Activated CD4-positive, alpha-beta T cell treated with anti-CD3 and anti-CD28 coated beads for 4 hours (primary cell): Measurements from ENCODE around the gene FOXP4.
A peak's percentile ranks its signal among the peaks of the same experiment; 100 is the strongest.

ENCODE experiments used
- DNase-seq, 2 donors: peaks; one replicate each; pipeline ENCODE4 v3.0.0-alpha.2; 2020

The FOXP4 gene

DNA sequence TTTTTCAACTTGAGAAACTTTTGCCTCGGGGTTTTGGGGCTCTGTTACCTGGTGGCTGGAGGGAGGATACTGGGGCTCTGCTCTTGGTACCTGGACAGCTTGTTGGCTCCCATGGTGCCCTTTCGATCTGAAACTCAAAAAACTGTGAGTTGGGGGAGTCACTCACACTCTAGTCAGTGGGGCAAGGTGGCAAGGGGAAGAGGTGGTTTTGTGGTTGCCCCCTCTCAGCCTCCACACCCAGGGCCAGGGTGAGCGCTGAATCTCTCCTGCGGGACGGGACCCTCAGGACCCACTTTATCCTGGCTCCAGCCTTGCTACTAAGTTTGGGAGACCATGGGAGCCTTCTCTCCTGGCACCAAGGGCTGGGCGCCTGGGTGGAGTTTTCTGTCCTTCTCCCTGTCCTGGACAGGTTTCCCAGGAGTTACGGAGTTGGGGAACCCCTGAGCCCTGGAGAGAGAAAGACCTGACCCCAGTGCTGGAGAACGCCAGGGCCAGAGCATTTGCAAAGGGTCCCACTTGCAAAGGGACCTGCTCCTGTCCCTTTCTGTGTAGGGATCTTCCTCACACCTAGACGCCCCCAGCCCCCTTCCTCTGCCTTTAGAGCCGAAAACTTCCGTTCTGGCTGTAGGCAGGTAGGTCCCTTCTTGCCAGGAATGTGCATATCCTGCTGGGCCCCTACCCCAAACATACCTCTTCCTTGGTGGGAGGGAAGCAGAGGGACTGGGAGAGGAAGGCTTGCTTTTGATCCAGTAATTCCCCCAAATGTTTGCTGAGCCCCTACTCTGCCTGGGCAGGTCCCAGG is 2.9 kb downstream of the FOXP4 start:
- no peak for DNase-seq

DNA sequence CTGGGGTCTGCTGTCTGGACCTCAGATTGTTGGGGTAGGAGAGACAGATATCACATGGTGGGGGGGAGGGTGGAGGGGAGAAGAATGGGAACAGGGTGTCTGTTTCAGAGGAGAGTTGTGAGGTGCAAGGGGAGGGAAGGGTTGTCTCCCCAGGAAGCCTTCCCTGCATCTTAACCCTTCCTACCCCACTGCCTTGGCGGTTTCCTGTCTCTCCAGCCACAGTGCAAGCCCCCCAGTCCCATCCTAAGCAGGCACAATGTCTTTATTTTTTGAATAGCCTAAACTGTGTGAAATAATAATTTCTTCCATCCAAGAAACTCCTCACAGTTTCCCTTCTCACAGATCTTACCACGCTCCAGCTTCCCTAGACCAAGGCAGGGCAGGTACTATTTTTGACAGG is 3.5 kb downstream of the FOXP4 start:
- no peak for DNase-seq

DNA sequence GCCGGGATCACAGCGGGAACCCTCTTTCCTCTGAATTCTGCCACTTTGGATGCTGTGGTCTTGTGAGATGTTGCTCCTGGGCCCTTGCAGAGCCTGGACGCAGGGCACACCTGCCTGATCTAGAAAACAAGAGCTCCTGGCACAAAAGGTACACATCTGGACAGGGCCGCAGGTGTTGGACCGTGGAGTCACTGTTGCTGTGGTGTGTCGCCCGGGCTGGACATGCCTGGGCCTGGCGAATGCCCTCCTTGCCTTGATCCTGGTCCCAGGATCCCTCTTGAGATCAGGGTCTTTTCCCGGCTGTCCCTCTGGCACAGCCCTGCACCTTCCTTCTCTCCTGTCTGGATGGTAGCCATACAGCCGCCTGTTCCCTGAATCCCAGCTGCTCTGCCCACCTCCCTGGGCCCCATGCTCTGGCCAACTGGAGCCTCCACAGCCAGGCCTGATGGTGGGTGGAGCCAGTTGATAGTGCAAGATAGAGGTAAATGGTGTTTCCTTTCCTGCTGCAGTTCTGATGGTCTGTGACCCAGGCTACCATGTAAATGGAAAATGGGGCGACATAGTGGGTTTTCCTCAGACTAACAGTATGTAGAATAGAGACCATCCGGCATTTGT is 5.0 kb downstream of the FOXP4 start:
- DNase-seq, result no peak

DNA sequence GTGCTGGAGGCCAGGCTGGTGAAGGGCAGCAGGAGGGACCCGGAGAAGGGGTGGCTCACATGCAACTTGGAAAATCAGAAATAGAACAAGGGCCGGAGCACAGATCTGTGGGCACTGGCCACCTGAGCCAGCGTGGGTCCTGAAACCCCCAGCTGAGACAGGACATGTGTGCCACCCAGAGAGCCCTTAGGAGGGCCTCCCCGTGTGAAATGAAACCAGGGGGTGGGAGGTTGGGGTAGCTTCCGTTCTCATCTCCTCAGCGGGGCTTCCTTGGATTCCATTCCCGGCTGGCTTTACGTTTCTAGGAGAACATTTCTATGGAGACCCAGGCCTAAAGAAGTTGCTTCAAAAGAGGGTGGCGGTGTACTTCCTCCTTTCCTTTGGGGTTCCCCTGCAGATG is 5.7 kb downstream of the FOXP4 start:
- DNase-seq, result no peak

DNA sequence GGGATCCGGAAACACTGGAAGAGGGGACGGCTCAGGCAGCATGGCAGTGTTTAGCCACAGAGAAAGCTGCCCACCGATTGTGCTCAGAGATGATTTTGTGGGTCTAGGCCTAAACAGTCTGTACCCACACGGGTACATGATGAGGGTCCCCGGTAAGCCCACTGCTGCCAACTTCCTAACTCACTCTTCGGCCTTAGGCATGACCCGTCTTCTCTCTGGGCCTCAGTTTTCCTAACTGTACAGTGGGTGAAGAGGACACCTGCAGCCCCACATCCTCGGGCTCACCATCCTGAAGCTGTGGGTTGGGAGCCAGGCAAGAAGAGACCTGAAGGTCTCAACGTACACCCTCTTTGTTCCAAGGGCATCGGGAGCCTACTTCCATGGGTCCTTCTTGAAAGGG is 6.5 kb downstream of the FOXP4 start:
- DNase-seq, result no peak

DNA sequence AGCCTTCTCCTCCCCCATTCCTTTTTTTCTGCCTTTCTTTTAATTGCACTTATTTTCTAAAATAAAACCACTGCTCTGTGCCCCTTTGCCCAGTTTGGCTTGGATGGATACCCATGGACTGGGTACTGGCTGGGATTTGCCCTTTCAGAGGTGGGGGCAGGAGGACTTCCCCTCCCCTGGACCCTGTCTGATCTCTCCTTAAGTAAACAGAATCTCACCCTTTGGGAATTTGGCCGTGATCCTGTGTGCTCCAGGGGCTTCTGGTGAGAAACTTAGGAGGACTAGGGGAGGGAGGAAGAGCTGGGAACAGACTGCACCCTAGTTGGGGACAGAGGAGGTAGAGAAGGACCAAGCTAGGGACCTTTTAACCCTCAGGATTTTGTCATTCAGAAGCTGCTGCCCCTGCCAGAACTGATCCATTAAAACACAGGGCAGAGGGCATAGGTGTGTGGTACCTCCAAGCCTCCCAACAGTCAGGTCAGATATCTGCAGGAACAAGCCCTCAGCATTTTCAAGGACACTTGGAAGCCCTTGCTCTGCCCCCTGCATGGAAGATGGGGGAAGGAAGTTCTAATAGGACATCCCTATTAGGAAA is 7.3 kb downstream of the FOXP4 start:
- DNase-seq, result no peak

DNA sequence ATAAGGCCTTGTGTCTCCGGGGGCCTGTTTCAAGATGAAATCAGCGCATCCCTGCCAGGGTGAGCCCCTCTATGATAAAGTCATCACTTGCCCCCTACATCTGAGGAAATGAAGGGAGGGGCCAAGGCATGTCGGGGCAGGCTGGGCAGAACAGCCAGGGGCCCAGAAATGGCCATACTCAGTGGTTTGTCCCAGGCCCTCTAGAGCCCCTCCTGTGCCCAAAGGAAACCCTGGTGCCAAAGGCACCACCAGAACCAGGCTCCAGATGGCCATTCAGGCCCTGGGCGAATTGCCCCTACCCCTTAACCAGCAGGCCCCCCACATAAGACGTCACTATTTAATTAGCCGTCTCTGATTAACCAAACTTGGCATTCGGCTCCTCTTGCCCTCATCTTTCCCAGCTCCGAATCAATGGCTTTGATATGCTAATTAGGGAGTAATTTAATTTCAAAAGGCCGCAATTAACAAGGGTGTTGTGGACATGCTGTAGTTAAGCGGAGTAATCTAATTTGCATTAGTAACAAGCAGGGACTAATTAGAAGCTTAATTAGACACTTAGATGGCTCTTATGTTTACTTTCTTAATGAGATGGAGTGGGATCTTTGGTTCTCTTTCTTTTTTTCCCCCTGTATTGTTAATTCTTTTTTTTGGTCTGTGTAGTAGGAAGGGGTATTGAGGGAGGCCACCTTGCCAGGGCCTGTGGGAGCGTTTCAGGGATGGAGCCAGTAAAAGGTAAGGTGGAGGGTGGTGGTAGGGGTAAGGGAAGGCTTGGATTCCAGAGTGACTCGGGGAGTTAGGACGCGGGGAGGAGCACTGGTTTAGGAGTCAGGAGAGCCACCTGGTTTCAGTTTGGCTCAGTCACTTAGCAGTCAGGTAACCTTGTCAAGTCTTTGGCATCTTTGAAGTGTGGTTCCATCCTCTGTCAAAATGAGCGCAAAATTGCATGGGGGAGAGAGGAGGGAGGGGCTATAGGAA is 9.4 kb downstream of the FOXP4 start:
- DNase-seq, result no peak

DNA sequence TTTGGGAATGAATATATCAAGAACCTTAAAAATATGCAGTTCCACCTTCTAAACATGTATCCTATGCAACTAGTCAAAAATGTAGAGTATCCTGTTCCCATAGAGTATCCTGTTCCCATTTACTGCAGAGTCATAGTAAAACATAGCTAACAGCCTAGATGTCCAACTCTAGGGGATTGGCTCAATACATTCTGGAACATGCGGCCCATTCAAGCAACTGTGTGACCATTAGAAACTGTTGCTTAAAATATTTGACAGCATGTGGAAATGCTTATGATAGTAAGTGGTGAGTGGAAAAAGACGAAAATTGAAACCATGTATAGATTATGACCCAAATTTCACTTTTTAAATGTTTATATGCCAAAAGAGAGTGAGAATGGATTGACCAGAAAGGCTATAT is 11.2 kb downstream of the FOXP4 start:
- no peak for DNase-seq

DNA sequence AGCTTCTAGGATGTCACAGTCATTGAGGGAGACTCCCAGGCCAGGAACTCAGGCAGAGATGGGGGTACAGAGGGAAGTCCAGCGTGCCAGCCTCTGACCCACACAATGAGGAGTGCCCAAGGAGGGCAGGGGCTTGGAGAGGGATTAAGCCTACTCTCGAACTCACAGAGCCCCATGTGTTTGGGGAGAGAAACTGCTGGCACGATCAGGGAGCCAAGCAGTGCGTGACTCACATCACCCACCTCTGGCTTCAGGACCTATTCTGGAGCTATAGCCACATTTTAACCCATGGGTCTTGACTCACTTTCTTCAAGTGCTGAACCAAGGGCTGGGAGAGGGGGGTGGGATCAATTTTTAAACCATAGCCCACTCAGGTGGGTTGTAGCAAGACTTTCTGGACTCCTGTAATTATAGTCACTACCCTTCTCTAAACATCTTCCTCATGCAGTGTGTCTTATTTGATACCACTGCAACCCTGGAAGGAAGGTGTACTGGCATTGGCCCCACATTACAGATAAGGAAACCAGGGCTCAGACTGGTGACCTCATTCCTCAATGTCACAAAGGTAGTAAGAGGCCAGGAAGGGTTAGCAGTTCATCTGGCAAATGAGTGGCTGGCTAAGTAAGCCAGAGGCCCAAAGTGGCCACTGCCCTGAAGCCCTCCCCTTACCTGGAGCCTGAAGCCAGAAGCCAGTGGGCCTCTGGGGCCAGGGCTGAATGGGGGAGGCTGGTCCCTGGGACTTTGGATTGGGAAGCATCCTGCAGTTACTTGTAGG is 12.0 kb downstream of the FOXP4 start:
- DNase-seq, result no peak

DNA sequence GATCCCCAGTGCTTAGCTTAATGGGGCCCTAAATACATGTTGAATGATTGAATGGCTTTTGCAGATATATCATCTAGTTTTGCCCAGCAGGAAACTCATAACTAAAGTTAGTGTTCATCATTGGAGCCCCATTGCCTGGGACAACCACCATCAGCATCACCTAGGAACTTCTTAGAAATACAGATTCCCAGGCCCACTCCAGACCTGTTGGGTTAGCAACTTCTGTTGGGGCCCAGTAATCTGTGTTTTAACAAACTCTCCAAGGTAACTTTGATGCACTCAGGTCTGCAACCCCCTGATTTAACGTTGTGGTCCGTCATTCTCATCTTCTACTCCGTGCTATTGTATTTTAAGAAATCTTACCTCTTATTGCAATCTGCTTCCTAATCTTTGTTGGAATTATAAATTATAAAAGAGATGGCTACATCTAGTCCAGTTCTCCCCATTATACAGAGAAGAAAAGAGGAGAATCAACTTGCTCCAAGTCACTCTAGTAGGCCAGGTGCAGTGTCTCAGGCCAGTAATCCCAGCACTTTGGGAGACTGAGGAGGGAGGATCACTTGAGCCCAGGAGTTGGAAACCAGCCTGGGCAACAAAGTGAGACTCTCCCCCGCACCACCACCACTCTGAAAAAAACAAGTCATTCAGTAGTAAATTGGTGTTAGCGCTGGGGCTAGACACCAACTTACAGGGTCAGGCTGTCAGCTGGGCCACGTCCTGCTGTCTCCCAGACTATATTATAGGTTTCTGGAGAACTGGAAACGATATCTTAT is 13.7 kb downstream of the FOXP4 start:
- DNase-seq, result no peak

DNA sequence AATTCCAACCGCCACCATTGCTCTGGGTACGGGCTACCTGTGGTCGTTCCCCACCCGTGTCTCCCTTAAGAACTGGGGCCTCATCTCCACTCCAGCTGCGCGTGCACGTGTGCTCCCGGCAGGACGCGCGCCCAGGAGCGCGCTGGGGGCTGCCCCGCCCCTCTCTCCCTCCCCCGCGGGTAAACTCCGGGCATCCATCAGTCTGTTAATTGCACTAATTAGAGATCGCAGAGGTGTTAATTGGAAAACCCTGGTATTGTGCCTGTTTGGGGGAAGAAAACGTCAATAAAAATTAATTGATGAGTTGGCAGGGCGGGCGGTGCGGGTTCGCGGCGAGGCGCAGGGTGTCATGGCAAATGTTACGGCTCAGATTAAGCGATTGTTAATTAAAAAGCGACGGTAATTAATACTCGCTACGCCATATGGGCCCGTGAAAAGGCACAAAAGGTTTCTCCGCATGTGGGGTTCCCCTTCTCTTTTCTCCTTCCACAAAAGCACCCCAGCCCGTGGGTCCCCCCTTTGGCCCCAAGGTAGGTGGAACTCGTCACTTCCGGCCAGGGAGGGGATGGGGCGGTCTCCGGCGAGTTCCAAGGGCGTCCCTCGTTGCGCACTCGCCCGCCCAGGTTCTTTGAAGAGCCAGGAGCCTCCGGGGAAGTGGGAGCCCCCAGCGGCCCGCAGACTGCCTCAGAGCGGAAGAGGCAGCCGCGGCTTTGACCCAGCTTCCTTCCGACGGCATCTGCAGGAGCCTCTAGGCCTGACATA is 14.4 kb downstream of the FOXP4 start:
- peak; percentile 75 to 77 for DNase-seq

DNA sequence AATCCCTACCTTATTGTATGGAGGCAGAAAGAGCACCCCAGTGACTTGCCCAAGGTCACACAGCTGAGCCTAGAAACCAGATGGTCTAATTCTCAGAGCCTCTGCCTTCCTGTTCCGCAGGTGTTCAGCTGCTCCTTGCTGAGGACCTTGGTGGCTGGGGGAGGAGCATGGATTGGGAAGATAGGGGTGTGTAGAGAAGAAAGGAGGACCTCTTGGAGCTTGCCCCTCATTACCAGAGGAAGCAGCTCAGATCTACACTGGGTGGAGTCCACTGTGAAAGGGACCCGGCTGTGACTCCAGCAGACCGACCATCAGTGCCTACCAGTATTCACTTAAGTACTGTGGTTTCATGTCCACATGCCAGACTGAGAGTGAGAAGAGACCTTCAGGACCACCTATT is 15.2 kb downstream of the FOXP4 start:
- no peak for DNase-seq

DNA sequence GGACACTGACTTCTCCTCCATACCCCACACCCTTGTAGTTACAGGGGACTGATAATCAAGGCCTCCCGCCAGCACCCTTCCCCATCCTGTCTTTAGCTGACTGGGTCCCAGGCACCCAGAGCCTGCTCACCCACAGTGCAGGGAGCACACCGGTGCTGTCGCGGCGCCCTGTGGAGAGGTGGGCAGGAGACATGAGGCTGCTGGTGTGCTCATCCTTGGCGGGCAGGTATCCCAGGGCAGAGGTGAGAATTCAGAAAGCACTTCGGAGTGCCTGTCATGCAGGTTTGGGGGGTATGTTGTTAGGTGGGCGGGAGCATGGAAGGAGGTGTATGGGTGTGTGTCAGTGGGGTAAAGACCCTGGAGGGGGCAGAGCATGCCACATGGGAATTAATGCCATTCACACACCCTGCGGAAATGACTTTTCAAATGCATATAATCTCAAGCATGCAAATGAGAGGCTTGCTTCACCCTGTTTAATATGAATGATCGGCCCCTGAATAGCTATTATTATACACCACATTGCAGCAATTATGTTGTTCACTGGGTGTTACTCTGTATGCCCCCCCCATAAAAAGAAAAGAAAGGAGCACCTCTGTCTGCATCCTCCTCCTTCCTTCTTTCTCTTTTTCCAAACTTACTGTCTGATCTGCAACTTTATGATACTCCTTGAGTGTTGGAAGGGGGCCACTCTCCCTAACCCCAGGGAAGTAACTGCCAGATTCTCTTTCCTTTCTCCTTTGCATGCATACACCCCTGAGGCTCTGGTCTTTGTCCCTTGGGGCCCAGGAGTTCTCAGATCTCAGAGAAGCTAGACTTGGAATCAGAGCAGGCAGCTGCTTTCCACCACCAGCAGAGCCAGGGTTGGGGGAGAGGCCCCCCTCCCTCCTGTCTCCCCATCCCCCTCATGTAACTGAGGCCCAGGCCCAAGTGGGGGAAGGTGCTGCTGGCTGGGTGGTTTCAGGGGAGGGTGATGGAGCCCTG is 16.0 kb downstream of the FOXP4 start:
- DNase-seq, result no peak

DNA sequence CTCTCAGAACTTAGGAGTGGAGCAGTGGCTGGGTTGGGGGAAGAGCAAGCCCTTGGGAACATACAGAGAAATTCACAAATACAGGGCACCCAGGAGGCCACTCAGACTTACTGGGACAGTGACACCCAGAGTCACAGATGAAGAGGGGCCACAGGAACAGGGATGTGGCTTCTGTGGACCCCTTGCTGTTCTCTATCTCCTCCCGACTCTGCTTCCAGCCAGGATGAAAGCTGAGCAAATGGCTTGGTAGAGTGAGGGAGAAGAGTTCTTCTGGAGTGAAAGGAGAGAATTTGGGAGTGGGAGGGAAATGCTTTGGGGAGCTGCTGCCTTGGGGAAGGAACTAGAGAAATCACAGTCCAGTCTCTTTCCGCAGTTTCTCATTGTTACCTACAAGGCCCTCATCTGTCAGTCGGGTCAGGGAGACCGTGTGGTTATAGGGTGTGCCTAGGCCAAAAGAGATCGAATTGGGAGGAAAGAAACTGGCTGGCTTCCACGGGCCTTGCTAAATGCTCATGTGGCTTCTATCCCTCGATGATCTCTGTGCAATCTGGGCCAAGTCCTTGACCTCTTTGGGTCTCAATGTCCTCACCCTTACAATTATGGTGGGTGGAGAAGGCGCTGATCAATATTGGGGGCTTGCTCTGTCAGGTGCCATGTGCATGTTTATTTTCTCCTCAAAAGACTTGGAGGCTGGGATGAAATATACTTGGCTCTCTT is 17.0 kb downstream of the FOXP4 start:
- no peak for DNase-seq

DNA sequence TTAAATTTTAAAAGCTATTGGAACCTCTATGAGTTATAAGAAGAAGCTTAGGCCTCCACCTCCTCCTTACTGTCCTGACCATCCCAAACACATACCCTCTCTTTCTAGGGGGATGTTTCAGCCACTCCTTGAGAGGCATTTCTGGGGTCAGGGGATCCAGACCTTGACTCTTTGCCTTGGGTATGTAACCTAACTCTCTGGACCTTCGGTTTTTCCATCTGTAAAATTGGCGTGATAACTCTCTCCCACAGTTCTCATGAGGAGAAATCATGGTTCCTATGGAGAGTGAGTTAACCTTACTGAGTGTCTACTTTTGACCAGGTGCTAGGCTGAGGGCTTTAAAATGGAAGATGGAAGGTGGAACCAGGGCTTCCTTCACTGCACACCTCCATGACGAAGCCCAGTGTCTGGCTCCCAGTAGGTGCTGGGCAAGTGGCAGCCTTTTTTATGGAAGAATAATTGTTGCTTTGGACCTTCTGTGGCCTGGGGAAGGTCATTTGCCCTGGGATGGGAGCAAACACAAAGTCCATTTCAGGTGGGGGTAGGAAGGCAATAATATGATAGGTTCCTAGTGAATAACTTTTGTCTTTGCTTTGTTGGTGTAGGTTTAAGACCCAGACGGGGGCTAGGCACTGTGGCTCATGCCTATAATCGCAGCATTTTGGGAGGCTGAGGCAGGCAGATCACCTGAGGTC is 18.4 kb downstream of the FOXP4 start:
- DNase-seq, result no peak

DNA sequence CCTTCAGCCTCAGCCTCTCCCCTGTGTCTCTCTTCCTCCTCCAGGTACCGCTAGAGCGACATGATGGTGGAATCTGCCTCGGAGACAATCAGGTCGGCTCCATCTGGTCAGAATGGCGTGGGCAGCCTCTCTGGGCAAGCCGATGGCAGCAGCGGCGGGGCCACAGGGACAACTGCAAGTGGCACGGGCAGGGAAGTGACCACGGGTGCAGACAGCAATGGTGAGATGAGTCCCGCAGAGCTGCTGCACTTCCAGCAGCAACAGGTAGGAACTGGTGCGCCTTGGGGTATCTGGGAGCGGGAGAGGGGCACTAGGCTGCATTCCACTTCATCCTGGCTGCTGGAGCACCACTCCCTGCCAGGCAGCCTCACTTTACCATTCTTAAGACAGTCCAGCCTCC is 19.5 kb downstream of the FOXP4 start:
- no peak for DNase-seq

DNA sequence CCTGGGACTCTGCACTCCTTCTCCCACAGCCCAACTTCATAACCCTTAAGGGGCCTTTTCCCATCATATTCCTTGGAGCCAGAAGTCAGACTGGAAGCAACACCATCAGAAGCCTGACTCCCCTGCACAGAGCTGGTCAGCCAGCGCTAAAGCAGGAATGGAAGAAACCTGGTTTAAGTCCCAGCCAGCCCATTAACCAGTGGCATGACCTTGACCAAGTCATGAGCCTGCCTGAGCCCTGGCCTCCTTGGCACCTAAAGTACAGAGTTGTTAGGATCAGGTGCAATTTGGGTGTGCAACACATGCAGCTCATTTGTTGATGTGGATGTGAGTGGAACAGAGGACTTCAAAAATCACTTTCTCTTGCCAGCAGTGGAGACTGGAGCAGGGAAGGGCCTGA is 20.8 kb downstream of the FOXP4 start:
- DNase-seq, result no peak

DNA sequence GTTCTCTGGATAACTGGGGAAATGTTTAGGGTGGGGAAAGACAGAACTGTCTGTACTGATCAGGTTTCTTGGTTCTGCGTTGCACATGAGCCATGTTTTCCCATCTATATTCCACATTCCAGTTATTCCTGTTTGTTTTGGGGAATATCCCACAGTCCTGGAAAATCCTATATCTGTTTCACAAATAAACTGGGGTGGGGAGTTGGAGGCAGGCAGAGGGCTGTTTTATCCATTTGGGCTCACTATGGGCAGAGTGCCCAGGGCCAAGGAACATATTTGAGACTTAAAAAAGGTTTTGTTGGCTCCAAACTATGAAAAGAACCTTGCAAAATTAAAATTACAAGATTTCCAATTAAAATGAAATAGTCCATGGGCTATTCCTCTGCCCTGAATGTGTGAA is 21.5 kb downstream of the FOXP4 start:
- no peak for DNase-seq
